ENCODE data around the gene MOGAT2.
"Not testable (repeated sequence)": the region's sequence is repeated elsewhere in the genome, so short reads cannot be mapped to it uniquely, and the experiment has no call there.

MOGAT2 gene

DNA sequence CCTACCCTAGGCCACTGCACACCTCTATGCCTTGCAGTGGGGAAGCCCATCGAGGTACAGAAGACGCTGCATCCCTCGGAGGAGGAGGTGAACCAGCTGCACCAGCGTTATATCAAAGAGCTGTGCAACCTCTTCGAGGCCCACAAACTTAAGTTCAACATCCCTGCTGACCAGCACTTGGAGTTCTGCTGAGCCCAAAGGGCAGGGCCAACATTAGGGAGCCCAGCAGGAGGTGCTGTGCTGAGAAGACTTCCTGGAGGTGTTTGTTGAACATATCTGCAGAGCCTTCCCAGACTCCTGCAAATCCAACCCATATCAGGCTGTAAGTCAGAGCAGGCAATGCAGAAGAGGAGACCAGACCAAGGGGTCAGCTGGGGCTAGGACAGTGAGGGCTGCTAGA, 13.5 kb downstream of the MOGAT2 start:
- Histone ChIP-seq H3K4me1 (ENCODE audit: insufficient read depth, insufficient read length) (peaks cover 1% of the 10 kb centered on the region), H3K4me3 (ENCODE audit: insufficient read length, low read depth) (no peak overlapping the region), H3K9me3 (ENCODE audit: insufficient read depth, low read length) (no peaks in the 10 kb centered on the region), H3K9ac (ENCODE audit: insufficient read length, low read depth) (no peak overlapping the region), H3K27me3 (ENCODE audit: insufficient read depth, insufficient read length) (no peaks in the 10 kb centered on the region), H3K36me3 (ENCODE audit: insufficient read depth, insufficient read length, low read length) (no peaks in the 10 kb centered on the region)
- TF ChIP-seq SUZ12 (IDR thresholded peaks at IDR 0.05; ENCODE audit: extremely low read depth, insufficient read depth, insufficient read length) (no peak), YY1 (IDR thresholded peaks at IDR 0.05; ENCODE audit: insufficient read depth, insufficient read length) (no peak), ZNF274 (IDR thresholded peaks at IDR 0.05; ENCODE audit: low read depth, low read length) (no peak)
- no peak for DNase-seq (ENCODE audit: low read depth, low spot score)

DNA sequence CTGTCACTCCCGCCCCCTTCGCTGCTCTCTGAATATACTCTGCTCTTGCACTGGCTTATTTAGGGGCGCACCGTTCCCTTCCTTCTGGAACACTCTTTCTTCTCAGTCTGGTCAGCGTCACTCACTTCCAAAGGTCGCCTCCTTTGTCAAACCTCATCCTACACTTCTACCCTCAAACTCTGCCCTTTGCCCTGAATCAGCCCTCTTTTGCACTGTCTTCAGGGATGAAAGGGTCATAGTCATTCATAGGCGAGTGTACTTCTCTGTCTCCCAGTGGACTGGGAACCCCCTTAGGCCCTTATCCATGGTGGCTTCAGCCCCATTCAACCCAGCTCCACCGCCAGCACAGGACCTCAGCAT, 15.4 kb downstream of the MOGAT2 start:
- DNase-seq (ENCODE audit: low read depth, low spot score): no peak
- no peaks in the 10 kb centered on the region for H3K27me3 ChIP-seq (ENCODE audit: insufficient read depth, insufficient read length)
- H3K4me3 ChIP-seq (ENCODE audit: insufficient read length, low read depth): no peak overlapping the region
- no peaks in the 10 kb centered on the region for H3K4me1 ChIP-seq (ENCODE audit: insufficient read depth, insufficient read length)
- H3K9me3 ChIP-seq (ENCODE audit: insufficient read depth, low read length): no peaks in the 10 kb centered on the region
- no peaks in the 10 kb centered on the region for H3K36me3 ChIP-seq (ENCODE audit: insufficient read depth, insufficient read length, low read length)
- TF ChIP-seq YY1 (IDR thresholded peaks at IDR 0.05; ENCODE audit: insufficient read depth, insufficient read length): no peak
- no peak for TF ChIP-seq SUZ12 (IDR thresholded peaks at IDR 0.05; ENCODE audit: extremely low read depth, insufficient read depth, insufficient read length)
- TF ChIP-seq ZNF274 (IDR thresholded peaks at IDR 0.05; ENCODE audit: low read depth, low read length): no peak
- H3K9ac ChIP-seq (ENCODE audit: insufficient read length, low read depth): no peak overlapping the region

DNA sequence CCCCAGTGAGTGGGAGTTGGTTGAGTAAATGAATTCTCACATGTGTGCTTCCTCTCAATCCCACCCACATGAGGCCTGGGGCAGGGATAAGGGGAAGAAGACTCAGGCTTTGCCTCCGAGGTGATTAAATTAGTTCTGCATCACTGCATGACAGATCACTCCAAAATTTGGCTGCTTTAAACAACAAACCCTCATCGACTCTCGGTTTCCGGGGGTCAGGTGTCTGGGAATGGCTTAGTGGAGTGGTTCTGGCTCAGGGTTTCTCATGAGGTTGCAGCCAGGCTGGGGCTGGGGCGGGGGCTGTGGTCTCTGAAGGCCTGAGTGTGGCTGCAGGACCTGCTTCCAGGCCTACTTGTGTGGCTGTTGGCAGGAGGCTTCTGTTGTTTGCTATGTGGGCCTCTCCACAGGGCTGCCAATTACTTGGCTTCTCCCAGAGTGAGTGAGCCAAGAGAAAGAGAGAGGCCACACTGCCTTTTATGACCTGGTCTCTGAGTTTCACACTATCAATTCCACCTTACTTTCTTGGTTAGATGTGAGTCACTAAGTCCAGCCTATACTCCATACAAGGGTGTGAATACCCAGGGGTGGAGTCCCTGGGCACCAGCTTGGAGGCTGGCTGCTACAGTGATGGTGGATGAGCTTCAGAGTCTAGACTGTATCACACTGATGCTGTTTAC, 15.9 kb downstream of the MOGAT2 start:
- Histone ChIP-seq H3K4me1 (ENCODE audit: insufficient read depth, insufficient read length) (no peaks in the 10 kb centered on the region), H3K9ac (ENCODE audit: insufficient read length, low read depth) (no peak overlapping the region), H3K9me3 (ENCODE audit: insufficient read depth, low read length) (no peaks in the 10 kb centered on the region), H3K4me3 (ENCODE audit: insufficient read length, low read depth) (no peak overlapping the region), H3K27me3 (ENCODE audit: insufficient read depth, insufficient read length) (no peaks in the 10 kb centered on the region), H3K36me3 (ENCODE audit: insufficient read depth, insufficient read length, low read length) (no peaks in the 10 kb centered on the region)
- TF ChIP-seq SUZ12 (IDR thresholded peaks at IDR 0.05; ENCODE audit: extremely low read depth, insufficient read depth, insufficient read length) (no peak), ZNF274 (IDR thresholded peaks at IDR 0.05; ENCODE audit: low read depth, low read length) (no peak), YY1 (IDR thresholded peaks at IDR 0.05; ENCODE audit: insufficient read depth, insufficient read length) (no peak)
- no peak for DNase-seq (ENCODE audit: low read depth, low spot score)

DNA sequence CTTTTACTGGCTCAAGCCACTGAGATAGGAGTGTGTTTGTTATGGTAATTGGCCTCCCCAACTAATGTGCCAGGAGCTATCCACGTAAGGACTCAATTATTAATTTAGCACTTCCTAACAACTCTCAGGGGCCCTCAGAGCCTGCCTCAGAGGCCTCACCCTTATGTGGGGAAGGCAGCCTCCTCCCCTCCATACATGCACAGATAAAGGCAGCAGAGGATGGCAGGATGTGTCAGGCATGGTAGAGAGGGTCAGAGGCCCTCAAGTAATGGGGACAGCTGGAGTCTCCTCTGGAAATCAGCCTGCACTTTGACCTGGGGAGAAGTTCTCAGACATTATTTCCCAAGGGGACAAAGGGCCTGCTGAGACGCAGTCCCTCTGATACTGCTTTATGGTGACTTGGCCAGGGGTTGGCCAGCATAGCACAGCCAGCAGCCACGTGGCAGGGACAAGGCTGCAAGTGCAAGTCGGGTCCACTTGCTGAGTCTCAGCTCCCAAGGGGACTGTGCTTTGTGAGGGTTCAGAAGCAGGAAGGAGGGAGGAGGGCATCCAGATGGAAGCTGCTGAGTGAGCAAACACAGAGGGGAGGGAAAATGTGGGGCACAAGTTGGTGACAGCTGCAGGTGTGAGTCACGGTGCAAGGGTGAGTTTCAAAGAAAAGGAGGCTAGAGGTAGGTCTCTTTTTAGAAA, 17.0 kb downstream of the MOGAT2 start:
- Histone ChIP-seq H3K9ac (ENCODE audit: insufficient read length, low read depth) (no peak overlapping the region), H3K27me3 (ENCODE audit: insufficient read depth, insufficient read length) (no peaks in the 10 kb centered on the region), H3K9me3 (ENCODE audit: insufficient read depth, low read length) (no peaks in the 10 kb centered on the region), H3K4me3 (ENCODE audit: insufficient read length, low read depth) (no peak overlapping the region), H3K4me1 (ENCODE audit: insufficient read depth, insufficient read length) (no peaks in the 10 kb centered on the region), H3K36me3 (ENCODE audit: insufficient read depth, insufficient read length, low read length) (no peaks in the 10 kb centered on the region)
- no peak for DNase-seq (ENCODE audit: low read depth, low spot score)
- TF ChIP-seq ZNF274 (IDR thresholded peaks at IDR 0.05; ENCODE audit: low read depth, low read length) (no peak), SUZ12 (IDR thresholded peaks at IDR 0.05; ENCODE audit: extremely low read depth, insufficient read depth, insufficient read length) (no peak), YY1 (IDR thresholded peaks at IDR 0.05; ENCODE audit: insufficient read depth, insufficient read length) (no peak)

DNA sequence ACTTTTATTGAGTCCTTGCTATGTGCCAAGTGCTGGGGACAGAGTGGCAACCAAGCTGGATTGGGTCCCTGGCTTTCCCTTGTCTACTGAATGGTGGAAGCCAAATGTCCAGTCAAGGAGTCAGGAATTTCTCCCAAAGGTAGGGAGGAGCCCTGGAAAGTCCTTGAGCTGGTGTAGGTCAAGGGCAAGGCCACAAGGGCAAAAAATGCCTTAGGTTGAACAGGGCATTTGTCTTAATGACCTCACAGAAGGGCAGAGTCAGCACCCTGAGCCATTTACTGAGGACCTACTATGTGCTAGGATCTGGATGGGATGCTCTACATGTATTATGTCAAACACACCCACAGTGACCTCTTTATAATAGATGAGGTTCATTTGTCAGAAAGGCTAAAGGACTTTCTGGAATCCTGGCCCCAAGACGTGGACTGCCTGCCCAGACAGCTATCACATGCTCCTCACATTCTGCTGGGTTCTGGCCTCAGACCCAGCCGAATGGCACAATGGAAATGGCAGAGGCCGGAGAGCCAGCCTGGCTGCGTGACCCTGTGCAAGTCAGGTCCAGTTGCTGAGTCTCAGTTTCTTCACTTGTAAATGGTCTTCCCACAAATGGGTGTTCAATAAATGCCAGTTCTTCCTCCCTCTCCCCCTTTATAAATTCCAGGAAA, 17.7 kb downstream of the MOGAT2 start:
- no peak for TF ChIP-seq ZNF274 (IDR thresholded peaks at IDR 0.05; ENCODE audit: low read depth, low read length)
- TF ChIP-seq SUZ12 (IDR thresholded peaks at IDR 0.05; ENCODE audit: extremely low read depth, insufficient read depth, insufficient read length): no peak
- TF ChIP-seq YY1 (IDR thresholded peaks at IDR 0.05; ENCODE audit: insufficient read depth, insufficient read length): no peak
- no peak overlapping the region for H3K9ac ChIP-seq (ENCODE audit: insufficient read length, low read depth)
- no peak for DNase-seq (ENCODE audit: low read depth, low spot score)

DNA sequence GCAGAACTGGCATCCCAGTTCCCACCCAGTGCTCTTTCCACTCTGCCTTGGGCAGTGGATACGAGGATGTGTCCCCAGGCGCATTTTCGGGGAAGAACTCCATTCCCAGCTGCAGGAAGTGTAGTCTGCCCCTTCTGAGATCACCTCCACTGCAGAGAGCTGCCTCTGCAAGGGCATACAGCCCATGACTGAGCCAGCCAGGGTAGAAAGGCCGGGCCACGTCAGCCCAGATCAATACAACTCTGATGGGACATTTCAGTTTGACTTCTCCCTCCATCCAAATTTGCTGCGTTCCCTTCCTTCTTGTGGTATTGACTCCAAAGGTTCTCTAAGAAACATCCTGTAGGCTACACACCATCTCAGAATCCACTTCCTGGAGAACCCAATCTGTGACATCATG, 19.7 kb downstream of the MOGAT2 start:
- no peaks in the 10 kb centered on the region for H3K4me1 ChIP-seq (ENCODE audit: insufficient read depth, insufficient read length)
- no peak for DNase-seq (ENCODE audit: low read depth, low spot score)
- H3K9me3 ChIP-seq (ENCODE audit: insufficient read depth, low read length): no peaks in the 10 kb centered on the region
- no peaks in the 10 kb centered on the region for H3K36me3 ChIP-seq (ENCODE audit: insufficient read depth, insufficient read length, low read length)
- H3K9ac ChIP-seq (ENCODE audit: insufficient read length, low read depth): no peak overlapping the region
- no peak overlapping the region for H3K4me3 ChIP-seq (ENCODE audit: insufficient read length, low read depth)
- TF ChIP-seq ZNF274 (IDR thresholded peaks at IDR 0.05; ENCODE audit: low read depth, low read length) (no peak), YY1 (IDR thresholded peaks at IDR 0.05; ENCODE audit: insufficient read depth, insufficient read length) (no peak), SUZ12 (IDR thresholded peaks at IDR 0.05; ENCODE audit: extremely low read depth, insufficient read depth, insufficient read length) (no peak)
- no peaks in the 10 kb centered on the region for H3K27me3 ChIP-seq (ENCODE audit: insufficient read depth, insufficient read length)

More for the DNA sequence above, 17.7 kb downstream of the MOGAT2 start:
- Histone ChIP-seq H3K4me1 (ENCODE audit: insufficient read depth, insufficient read length) (no peaks in the 10 kb centered on the region), H3K9me3 (ENCODE audit: insufficient read depth, low read length) (no peaks in the 10 kb centered on the region), H3K36me3 (ENCODE audit: insufficient read depth, insufficient read length, low read length) (no peaks in the 10 kb centered on the region), H3K4me3 (ENCODE audit: insufficient read length, low read depth) (no peak overlapping the region), H3K27me3 (ENCODE audit: insufficient read depth, insufficient read length) (no peaks in the 10 kb centered on the region)

DNA sequence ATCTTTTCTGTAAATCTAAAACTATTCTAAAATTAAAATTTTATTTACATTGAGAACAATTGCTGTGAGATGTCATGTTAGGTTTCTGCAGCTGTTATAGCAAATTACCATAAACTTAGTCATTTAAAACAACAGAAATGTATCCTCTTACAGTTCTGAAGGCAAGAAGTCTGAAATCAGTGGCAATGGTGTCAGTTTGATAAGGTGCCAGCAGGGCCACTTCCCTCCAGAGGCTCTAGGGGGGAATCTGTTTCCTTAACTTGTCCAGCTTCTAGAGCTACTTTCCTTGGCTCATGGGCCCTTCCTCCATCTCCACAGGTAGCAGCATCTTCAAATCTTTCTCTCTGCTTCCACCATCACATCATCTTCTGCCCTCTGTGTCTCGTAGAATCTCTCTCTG, 23.0 kb downstream of the MOGAT2 start:
- H3K4me1 ChIP-seq (ENCODE audit: insufficient read depth, insufficient read length): no peaks in the 10 kb centered on the region
- TF ChIP-seq SUZ12 (IDR thresholded peaks at IDR 0.05; ENCODE audit: extremely low read depth, insufficient read depth, insufficient read length) (no peak), ZNF274 (IDR thresholded peaks at IDR 0.05; ENCODE audit: low read depth, low read length) (no peak), YY1 (IDR thresholded peaks at IDR 0.05; ENCODE audit: insufficient read depth, insufficient read length) (no peak)
- no peak overlapping the region for H3K9ac ChIP-seq (ENCODE audit: insufficient read length, low read depth)
- H3K36me3 ChIP-seq (ENCODE audit: insufficient read depth, insufficient read length, low read length): no peaks in the 10 kb centered on the region
- H3K27me3 ChIP-seq (ENCODE audit: insufficient read depth, insufficient read length): no peaks in the 10 kb centered on the region
- no peak overlapping the region for H3K4me3 ChIP-seq (ENCODE audit: insufficient read length, low read depth)
- no peak for DNase-seq (ENCODE audit: low read depth, low spot score)
- no peaks in the 10 kb centered on the region for H3K9me3 ChIP-seq (ENCODE audit: insufficient read depth, low read length)

DNA sequence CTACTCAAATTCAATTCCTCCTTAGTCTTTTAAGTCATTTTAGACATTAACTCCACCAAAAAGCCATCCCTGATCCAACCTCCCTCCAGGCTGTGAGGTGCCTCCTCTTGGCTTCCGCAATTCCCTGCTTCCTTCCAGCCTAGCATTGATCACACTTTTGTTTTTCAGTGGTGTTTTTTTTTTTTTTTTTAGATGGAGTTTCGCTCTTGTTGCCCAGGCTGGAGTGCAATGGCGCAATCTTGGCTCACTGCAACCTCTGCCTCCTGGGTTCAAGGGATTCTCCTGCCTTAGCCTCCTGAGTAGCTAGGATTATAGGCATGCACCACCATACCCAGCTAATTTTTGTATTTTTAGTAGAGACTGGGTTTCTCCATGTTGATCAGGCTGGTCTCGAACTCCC, 25.5 kb downstream of the MOGAT2 start:
- H3K27me3 ChIP-seq (ENCODE audit: insufficient read depth, insufficient read length); H3K36me3 ChIP-seq (ENCODE audit: insufficient read depth, insufficient read length, low read length); H3K9me3 ChIP-seq (ENCODE audit: insufficient read depth, low read length); DNase-seq (ENCODE audit: low read depth, low spot score); H3K4me1 ChIP-seq (ENCODE audit: insufficient read depth, insufficient read length); H3K4me3 ChIP-seq (ENCODE audit: insufficient read length, low read depth); H3K9ac ChIP-seq (ENCODE audit: insufficient read length, low read depth): not testable (repeated sequence)
